ENCODE data around the gene MEP1A. TPM values are rescaled to one million over a fixed set of nuclear protein-coding genes. Genes with fewer than 3 reads are reported as not detected.
"Not testable (repeated sequence)": the region's sequence is repeated elsewhere in the genome, so short reads cannot be mapped to it uniquely, and the experiment has no call there.

MEP1A gene
- total and polyA plus RNA-seq, 9 of the 15 experiments (the other 6 are each of a cell fraction or from before 2014, with no cell fraction given), result not detected

DNA sequence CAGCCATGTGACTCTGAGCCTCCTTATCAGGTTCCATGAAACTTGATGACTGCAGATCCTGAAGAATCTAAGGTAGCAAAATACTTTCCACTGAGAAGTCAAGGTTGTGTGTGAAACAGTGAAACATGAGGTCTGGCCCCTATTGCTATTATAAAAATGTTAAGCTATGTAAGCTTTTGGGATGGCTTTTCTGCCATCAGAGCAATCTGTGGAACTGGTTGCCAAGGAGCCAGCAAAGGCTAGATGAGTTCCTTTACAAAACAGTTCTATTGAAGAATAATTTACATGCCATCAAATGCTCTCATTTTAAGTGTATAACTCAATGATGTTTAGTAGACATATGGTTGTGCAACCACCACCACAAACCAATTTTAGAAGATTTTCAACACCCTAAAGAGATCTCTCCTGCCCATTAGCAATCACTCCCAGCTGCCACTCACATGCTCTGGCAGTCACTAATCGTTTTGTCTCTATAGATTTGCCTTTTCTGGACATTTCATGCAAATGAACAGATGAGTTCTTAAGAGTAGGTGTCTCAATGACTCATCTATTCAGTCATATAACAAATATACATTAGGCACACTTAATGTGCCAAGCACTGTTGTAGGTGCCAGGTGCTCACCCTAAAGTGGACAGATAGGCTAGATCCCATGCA, 19.9 kb upstream of the MEP1A start:
- ATAC-seq (no peak), DNase-seq (ENCODE audit: extremely low read depth in 1 of 4, low spot score in 3 of 4) (no peak), FAIRE-seq (no peak)
- Histone ChIP-seq H3K9me3 (replicated peaks; ENCODE audit: control insufficient read depth, insufficient read depth, low read depth, low read length) (no peaks in the 10 kb centered on the region), H3K79me2 (ENCODE audit: control insufficient read depth, insufficient read depth, low read length) (no peaks in the 10 kb centered on the region), H3K4me2 (ENCODE audit: insufficient read depth, low read length) (no peak overlapping the region), H3K36me3 (ENCODE audit: control insufficient read depth, insufficient read depth, low read length) (no peaks in the 10 kb centered on the region), H3K27me3 (ENCODE audit: control insufficient read depth in 2 of 2, insufficient read depth in 2 of 2, low read length in 2 of 2) (peaks cover 0 to 11% of the 10 kb centered on the region in 2 experiments; a peak in 1 of 5 replicates), H3K4me3 (no peak overlapping the region), H3K9ac (ENCODE audit: insufficient read depth in 1 of 2, low read depth in 2 of 2, low read length in 2 of 2) (no peak overlapping the region), H2AFZ (ENCODE audit: low read depth, low read length) (no peak overlapping the region), H4K20me1 (replicated peaks; ENCODE audit: control insufficient read depth, insufficient read depth, low read length) (no peaks in the 10 kb centered on the region), H3K9me1 (ENCODE audit: control insufficient read depth, insufficient read depth, low read length) (no peaks in the 10 kb centered on the region), H3K4me1 (replicated peaks in 1 of 2; ENCODE audit: control insufficient read depth in 2 of 2, insufficient read depth in 2 of 2, low read length in 2 of 2) (peaks cover 2 to 4% of the 10 kb centered on the region in 2 experiments; a peak in 2 of 5 replicates), H3K27ac (ENCODE audit: extremely low read depth, low read depth, low read length) (no peak overlapping the region)
- BruUV-seq (replicated peaks), result no TSS peak
- CTCF ChIA-PET (ENCODE audit: low intra/inter-chr PET ratio), result no interaction called here
- TF ChIP-seq CC2D1A (IDR thresholded peaks at IDR 0.05), result no peak
- TF ChIP-seq ZNF408 (CRISPR knock-in tag; IDR thresholded peaks at IDR 0.05; ENCODE audit: low read depth), result no peak
- TF ChIP-seq MED1 (CRISPR knock-in tag; IDR thresholded peaks at IDR 0.05; ENCODE audit: borderline replicate concordance), result no peak
- TF ChIP-seq GATA2 (CRISPR knock-in tag; IDR thresholded peaks at IDR 0.05), result no peak
- TF ChIP-seq, protein P1, sequence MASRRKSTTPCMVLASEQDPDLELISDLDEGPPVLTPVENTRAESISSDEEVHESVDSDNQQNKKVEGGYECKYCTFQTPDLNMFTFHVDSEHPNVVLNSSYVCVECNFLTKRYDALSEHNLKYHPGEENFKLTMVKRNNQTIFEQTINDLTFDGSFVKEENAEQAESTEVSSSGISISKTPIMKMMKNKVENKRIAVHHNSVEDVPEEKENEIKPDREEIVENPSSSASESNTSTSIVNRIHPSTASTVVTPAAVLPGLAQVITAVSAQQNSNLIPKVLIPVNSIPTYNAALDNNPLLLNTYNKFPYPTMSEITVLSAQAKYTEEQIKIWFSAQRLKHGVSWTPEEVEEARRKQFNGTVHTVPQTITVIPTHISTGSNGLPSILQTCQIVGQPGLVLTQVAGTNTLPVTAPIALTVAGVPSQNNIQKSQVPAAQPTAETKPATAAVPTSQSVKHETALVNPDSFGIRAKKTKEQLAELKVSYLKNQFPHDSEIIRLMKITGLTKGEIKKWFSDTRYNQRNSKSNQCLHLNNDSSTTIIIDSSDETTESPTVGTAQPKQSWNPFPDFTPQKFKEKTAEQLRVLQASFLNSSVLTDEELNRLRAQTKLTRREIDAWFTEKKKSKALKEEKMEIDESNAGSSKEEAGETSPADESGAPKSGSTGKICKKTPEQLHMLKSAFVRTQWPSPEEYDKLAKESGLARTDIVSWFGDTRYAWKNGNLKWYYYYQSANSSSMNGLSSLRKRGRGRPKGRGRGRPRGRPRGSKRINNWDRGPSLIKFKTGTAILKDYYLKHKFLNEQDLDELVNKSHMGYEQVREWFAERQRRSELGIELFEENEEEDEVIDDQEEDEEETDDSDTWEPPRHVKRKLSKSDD (conservative IDR thresholded peaks at IDR 0.05; ENCODE audit: low read length), result no peak
- TF ChIP-seq HDAC3 (IDR thresholded peaks at IDR 0.05; ENCODE audit: borderline replicate concordance, partially characterized antibody), result no peak
- TF ChIP-seq, protein P2, sequence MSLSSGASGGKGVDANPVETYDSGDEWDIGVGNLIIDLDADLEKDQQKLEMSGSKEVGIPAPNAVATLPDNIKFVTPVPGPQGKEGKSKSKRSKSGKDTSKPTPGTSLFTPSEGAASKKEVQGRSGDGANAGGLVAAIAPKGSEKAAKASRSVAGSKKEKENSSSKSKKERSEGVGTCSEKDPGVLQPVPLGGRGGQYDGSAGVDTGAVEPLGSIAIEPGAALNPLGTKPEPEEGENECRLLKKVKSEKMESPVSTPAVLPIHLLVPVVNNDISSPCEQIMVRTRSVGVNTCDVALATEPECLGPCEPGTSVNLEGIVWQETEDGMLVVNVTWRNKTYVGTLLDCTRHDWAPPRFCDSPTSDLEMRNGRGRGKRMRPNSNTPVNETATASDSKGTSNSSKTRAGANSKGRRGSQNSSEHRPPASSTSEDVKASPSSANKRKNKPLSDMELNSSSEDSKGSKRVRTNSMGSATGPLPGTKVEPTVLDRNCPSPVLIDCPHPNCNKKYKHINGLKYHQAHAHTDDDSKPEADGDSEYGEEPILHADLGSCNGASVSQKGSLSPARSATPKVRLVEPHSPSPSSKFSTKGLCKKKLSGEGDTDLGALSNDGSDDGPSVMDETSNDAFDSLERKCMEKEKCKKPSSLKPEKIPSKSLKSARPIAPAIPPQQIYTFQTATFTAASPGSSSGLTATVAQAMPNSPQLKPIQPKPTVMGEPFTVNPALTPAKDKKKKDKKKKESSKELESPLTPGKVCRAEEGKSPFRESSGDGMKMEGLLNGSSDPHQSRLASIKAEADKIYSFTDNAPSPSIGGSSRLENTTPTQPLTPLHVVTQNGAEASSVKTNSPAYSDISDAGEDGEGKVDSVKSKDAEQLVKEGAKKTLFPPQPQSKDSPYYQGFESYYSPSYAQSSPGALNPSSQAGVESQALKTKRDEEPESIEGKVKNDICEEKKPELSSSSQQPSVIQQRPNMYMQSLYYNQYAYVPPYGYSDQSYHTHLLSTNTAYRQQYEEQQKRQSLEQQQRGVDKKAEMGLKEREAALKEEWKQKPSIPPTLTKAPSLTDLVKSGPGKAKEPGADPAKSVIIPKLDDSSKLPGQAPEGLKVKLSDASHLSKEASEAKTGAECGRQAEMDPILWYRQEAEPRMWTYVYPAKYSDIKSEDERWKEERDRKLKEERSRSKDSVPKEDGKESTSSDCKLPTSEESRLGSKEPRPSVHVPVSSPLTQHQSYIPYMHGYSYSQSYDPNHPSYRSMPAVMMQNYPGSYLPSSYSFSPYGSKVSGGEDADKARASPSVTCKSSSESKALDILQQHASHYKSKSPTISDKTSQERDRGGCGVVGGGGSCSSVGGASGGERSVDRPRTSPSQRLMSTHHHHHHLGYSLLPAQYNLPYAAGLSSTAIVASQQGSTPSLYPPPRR (CRISPR knock-in tag; IDR thresholded peaks at IDR 0.05; ENCODE audit: borderline replicate concordance), result no peak
- POLR2A ChIA-PET, result no interaction called here
- WGBS (ENCODE audit: insufficient coverage, low coverage, missing lambda C conversion rate), result 0% methylated on average over 1 of the region's 1 CpG
- intact Hi-C loops (cut with micrococcal nuclease) (no loop called here), in situ Hi-C loops (cut with MboI) (no loop called here)

- FAIRE-seq; H3K9me1 ChIP-seq (ENCODE audit: control insufficient read depth, insufficient read depth, low read length); H3K9ac ChIP-seq (ENCODE audit: insufficient read depth in 1 of 2, low read depth in 2 of 2, low read length in 2 of 2); POLR2A ChIA-PET; H3K4me3 ChIP-seq; H4K20me1 ChIP-seq (replicated peaks; ENCODE audit: control insufficient read depth, insufficient read depth, low read length); H3K9me3 ChIP-seq (replicated peaks; ENCODE audit: control insufficient read depth, insufficient read depth, low read depth, low read length); in situ Hi-C loops (cut with MboI); ATAC-seq; H3K27ac ChIP-seq (ENCODE audit: extremely low read depth, low read depth, low read length); intact Hi-C loops (cut with micrococcal nuclease); BruUV-seq (replicated peaks); H3K4me2 ChIP-seq (ENCODE audit: insufficient read depth, low read length); H3K36me3 ChIP-seq (ENCODE audit: control insufficient read depth, insufficient read depth, low read length); H2AFZ ChIP-seq (ENCODE audit: low read depth, low read length); H3K79me2 ChIP-seq (ENCODE audit: control insufficient read depth, insufficient read depth, low read length); H3K4me1 ChIP-seq (replicated peaks in 1 of 2; ENCODE audit: control insufficient read depth in 2 of 2, insufficient read depth in 2 of 2, low read length in 2 of 2); DNase-seq (ENCODE audit: extremely low read depth in 1 of 4, low spot score in 3 of 4); CTCF ChIA-PET (ENCODE audit: low intra/inter-chr PET ratio): not testable (repeated sequence)
- 0% methylated on average over 13 of the region's 24 CpGs for whole genome bisulfite sequencing (ENCODE audit: insufficient coverage, low coverage, missing lambda C conversion rate)
- peaks cover 0 to 11% of the 10 kb centered on the region in 2 experiments; a peak in 1 of 5 replicates for H3K27me3 ChIP-seq (ENCODE audit: control insufficient read depth in 2 of 2, insufficient read depth in 2 of 2, low read length in 2 of 2)
Measured at GRCh38 chr6:46774736-46775135, 18.5 kb upstream of the MEP1A start.

All from K562 (cell line).